K562 (cell line): Measurements from ENCODE around the gene TMEM184C. TPM values are rescaled to one million over a fixed set of nuclear protein-coding genes. Genes with fewer than 3 reads are reported as not detected.

ENCODE experiments used
- ATAC-seq: fragments of 200-7000 bp; cut with Tn5 transposase; 3 replicates; pipeline ENCODE4 v1.9.1; 2020; ENCODE audit warnings: moderate library complexity
- BruUV-seq: library from RNA; stranded (reverse); fragments of 400-500 nt; replicated peaks from 2 replicates; lab custom pipeline; 2021; lab: Mats Ljungman, UMichigan
- CTCF ChIA-PET: fragments of 300-600 bp; formaldehyde crosslinking; extraction: SDS; loops from one replicate; lab custom pipeline; 2021; ENCODE audit warnings: low intra/inter-chr PET ratio; lab: Yijun Ruan, JAX
- POLR2A ChIA-PET: fragments of 300-600, 350-650 bp; sonication (Branson Sonifier 250); formaldehyde crosslinking; extraction: SDS; loops from one replicate; lab custom pipeline; 2021; ENCODE audit warnings: antibody characterized with exemption, inconsistent platforms; lab: Yijun Ruan, JAX
- DNase-seq, 4 experiments: peaks; one replicate each; pipeline versions ENCODE4 v3.0.0 to v3.0.0-alpha.2; 2011 to 2018; ENCODE audit warnings: low spot score in 3 of 4, mixed read lengths in 3 of 4; ENCODE audit errors: extremely low read depth in 1 of 4
- FAIRE-seq: peaks from 2 replicates; lab custom pipeline; 2011; peaks lifted over from hg19 to GRCh38; lab: Jason Lieb, UNC
- H2AFZ ChIP-seq: 2 replicates; pipeline ENCODE4 v1.6.0; 2011; ENCODE audit warnings: low read depth, low read length, control low read depth, inconsistent platforms
- H3K27ac ChIP-seq: fragments of 200-600 bp; 3 replicates; pipeline ENCODE4 v1.8.0; 2011; ENCODE audit warnings: low read depth, mild to moderate bottlenecking, control low read depth, inconsistent platforms, low read length, moderate library complexity, mixed read lengths; ENCODE audit errors: extremely low read depth
- H3K27me3 ChIP-seq, 2 experiments: fragments of 300-600 bp in 1 of 2; 2 replicates in 1 of 2; 3 replicates in 1 of 2; pipeline versions ENCODE4 v1.6.0 to v1.8.0; 2011; ENCODE audit warnings: inconsistent platforms in 2 of 2, low read length in 2 of 2, mild to moderate bottlenecking in 1 of 2, mixed read lengths in 1 of 2, moderate library complexity in 1 of 2; ENCODE audit not compliant: control insufficient read depth in 2 of 2, insufficient read depth in 2 of 2
- H3K36me3 ChIP-seq: fragments of 300-600 bp; 3 replicates; pipeline ENCODE4 v1.8.0; 2011; ENCODE audit warnings: mild to moderate bottlenecking, low read length, inconsistent platforms; ENCODE audit not compliant: control insufficient read depth, insufficient read depth
- H3K4me1 ChIP-seq, 2 experiments: fragments of 200-600 bp in 1 of 2; replicated peaks in 1 of 2; 2 replicates in 1 of 2; 3 replicates in 1 of 2; pipeline versions ENCODE4 v1.5.1 to v1.8.0; 2011; ENCODE audit warnings: inconsistent platforms in 2 of 2, low read length in 2 of 2, mild to moderate bottlenecking in 1 of 2, mixed read lengths in 1 of 2, moderate library complexity in 1 of 2; ENCODE audit not compliant: control insufficient read depth in 2 of 2, insufficient read depth in 2 of 2
- H3K4me2 ChIP-seq: 2 replicates; pipeline ENCODE4 v1.6.1; 2011; ENCODE audit warnings: low read length, control low read depth, inconsistent platforms, mixed read lengths; ENCODE audit not compliant: insufficient read depth
- H3K4me3 ChIP-seq: fragments of 200-600 bp; sonication (generic), shearing (Covaris generic); 2 replicates; pipeline ENCODE4 v1.5.1; 2016; ENCODE audit warnings: control low read depth, inconsistent platforms
- H3K79me2 ChIP-seq: fragments of 200-600 bp; 3 replicates; pipeline ENCODE4 v1.8.0; 2011; ENCODE audit warnings: low read length, inconsistent platforms; ENCODE audit not compliant: control insufficient read depth, insufficient read depth
- H3K9ac ChIP-seq, 2 experiments: 2 replicates each; pipeline versions ENCODE4 v1.6.0 to v1.6.1; 2011; ENCODE audit warnings: low read depth in 2 of 2, low read length in 2 of 2, control low read depth in 1 of 2, inconsistent platforms in 1 of 2, mild to moderate bottlenecking in 1 of 2, mixed read lengths in 1 of 2; ENCODE audit not compliant: insufficient read depth in 1 of 2
- H3K9me1 ChIP-seq: one replicate; pipeline ENCODE4 v1.6.0; 2011; ENCODE audit warnings: inconsistent platforms, mild to moderate bottlenecking, low read length, moderate library complexity; ENCODE audit not compliant: control insufficient read depth, insufficient read depth
- H3K9me3 ChIP-seq: replicated peaks from 2 replicates; pipeline ENCODE4 v1.5.1; 2011; ENCODE audit warnings: low read depth, low read length, inconsistent platforms; ENCODE audit not compliant: control insufficient read depth, insufficient read depth
- H4K20me1 ChIP-seq: replicated peaks from 2 replicates; pipeline ENCODE4 v1.6.1; 2011; ENCODE audit warnings: low read length, inconsistent platforms, mixed read lengths; ENCODE audit not compliant: control insufficient read depth, insufficient read depth
- CBFB ChIP-seq: sonication (generic); formaldehyde crosslinking; IDR thresholded peaks from 2 replicates; pipeline ENCODE4 v1.4.0; 2020; ENCODE audit warnings: mild to moderate bottlenecking, missing genetic modification reagents
- HSF4 ChIP-seq: fragments of 250-450 bp; sonication (Bioruptor Pico); IDR thresholded peaks from 2 replicates; pipeline ENCODE4 v2.1.2; 2022; ENCODE audit warnings: mild to moderate bottlenecking, moderate library complexity, borderline replicate concordance
- JUN ChIP-seq, 2 experiments: sonication (generic) in 1 of 2; formaldehyde crosslinking in 1 of 2; IDR thresholded peaks; 2 replicates each; pipeline versions ENCODE4 v1.6.1 to v1.8.0; 2012 to 2022; ENCODE audit warnings: borderline replicate concordance in 2 of 2, mild to moderate bottlenecking in 2 of 2, improper control_type of control experiment in 1 of 2, low read depth in 1 of 2, low read length in 1 of 2, missing genetic modification reagents in 1 of 2
- POU5F1 ChIP-seq: fragments of 150-350 bp; IDR thresholded peaks from 2 replicates; pipeline ENCODE4 v1.6.1; 2014; ENCODE audit warnings: borderline replicate concordance, low read length, low read depth, mild to moderate bottlenecking; ENCODE audit not compliant: partially characterized antibody
- ZNF57 ChIP-seq: fragments of 450-650 bp; formaldehyde crosslinking; IDR thresholded peaks from 2 replicates; pipeline ENCODE4 v1.4.0; 2020; ENCODE audit warnings: mild to moderate bottlenecking, moderate library complexity
- ZNF830 ChIP-seq: fragments of 250-450 bp; sonication (Bioruptor Pico); IDR thresholded peaks from 2 replicates; pipeline ENCODE4 v1.5.0; 2021; ENCODE audit warnings: mild to moderate bottlenecking
- WGBS: fragments of 100-300 bp; shearing (Covaris generic); methylation state at CpG from one replicate; pipeline ENCODE4 v1.1.6; 2016; ENCODE audit warnings: low coverage, mixed read lengths; ENCODE audit not compliant: insufficient coverage; ENCODE audit errors: missing lambda C conversion rate; 5-methylcytosine and 5-hydroxymethylcytosine counted together
- in situ Hi-C: fragments of 300-500 bp; cut with MboI; formaldehyde crosslinking; loops from 4 replicates; pipeline ENCODE4 v1.15.0; 2018; ENCODE audit warnings: inconsistent platforms, mixed read lengths
- intact Hi-C: fragments of 100-400 bp; cut with micrococcal nuclease; formaldehyde crosslinking; loops from 2 replicates; pipeline ENCODE4 v1.14.2; 2022
- polyA plus RNA-seq, 8 experiments: library from polyadenylated mRNA; depleted of rRNA in 4 of 8; stranded (reverse) in 5 of 8; unstranded in 3 of 8; fragments of >200 nt; fragmentation: Nextera tagmentation in 2 of 8; fragmentation: Illumina TruSeq in 1 of 8; extraction: Ambion mirVana in 2 of 8; extraction: Trizol in 1 of 8; gene quantifications; 2 replicates each; pipeline versions ENCODE4 v1.2.1 to v1.2.3, GENCODE V29; 2011 to 2014; ENCODE audit warnings: inconsistent platforms in 1 of 8, missing spikeins in 1 of 8
- total RNA-seq, 7 experiments: library from RNA; depleted of rRNA in 6 of 7; stranded (reverse); fragments of >200 nt in 6 of 7; fragmentation: Illumina TruSeq in 2 of 7; extraction: Trizol in 2 of 7; gene quantifications; 2 replicates each; pipeline versions ENCODE4 v1.2.1 to v1.2.3, GENCODE V29; 2011 to 2021; ENCODE audit warnings: low replicate concordance in 1 of 7
- TF ChIP-seq, protein P1 (sequence below): sonication (generic); formaldehyde crosslinking; IDR thresholded peaks from 2 replicates; pipeline ENCODE4 v1.8.0; 2022; ENCODE audit warnings: mild to moderate bottlenecking, missing genetic modification reagents

Gene TMEM184C
- total and polyA plus RNA-seq, 9 of the 15 experiments (the other 6 are each of a cell fraction or from before 2014, with no cell fraction given), result 3.9 to 24.2 (median 18.2) TPM

DNA sequence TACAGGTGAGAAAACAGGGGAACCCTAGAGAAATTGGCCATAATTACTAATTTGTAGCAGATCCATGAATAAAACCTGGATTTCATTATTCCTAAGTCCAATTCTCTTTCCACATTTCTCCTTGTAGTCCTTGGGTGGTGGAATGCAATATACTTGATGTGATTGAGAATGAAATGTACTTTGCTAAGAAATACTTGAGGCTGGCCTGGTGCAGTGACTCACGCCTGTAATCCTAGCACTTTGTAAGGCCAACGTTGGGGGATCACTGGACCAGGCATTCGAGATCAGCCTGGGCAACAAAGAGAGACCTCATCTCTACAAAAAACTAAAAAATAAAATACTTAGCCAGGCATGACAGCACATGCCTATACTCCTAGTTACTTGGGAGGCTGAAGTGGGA is 15.9 kb downstream of the TMEM184C start:
- 91% methylated on average over 3 of the region's 3 CpGs for WGBS
- H3K79me2 ChIP-seq, result no peaks in the 10 kb centered on the region

GRCh38 chr4:147633643-147634042 is 16.4 kb downstream of the TMEM184C start:
- TF ChIP-seq JUN (IDR thresholded peaks at IDR 0.05; ENCODE audit: borderline replicate concordance, low read depth, low read length) (no peak), JUN (CRISPR knock-in tag; IDR thresholded peaks at IDR 0.05; ENCODE audit: borderline replicate concordance) (no peak), CBFB (no peak)
- H2AFZ ChIP-seq, result no peak overlapping the region
- intact Hi-C loops, result no loop called here
- WGBS, result 80% methylated on average over 1 of the region's 1 CpG
- H3K9ac ChIP-seq, result no peak overlapping the region
- CTCF ChIA-PET, result no interaction called here
- H3K9me3 ChIP-seq, result no peaks in the 10 kb centered on the region
- POLR2A ChIA-PET, result no interaction called here
- no peak overlapping the region for H3K4me3 ChIP-seq
- H3K4me1 ChIP-seq, result no peaks in the 10 kb centered on the region
- DNase-seq (no peak), FAIRE-seq (no peak), ATAC-seq (no peak)
- no TSS peak for BruUV-seq
- H3K36me3 ChIP-seq, result peaks cover 92% of the 10 kb centered on the region
- in situ Hi-C loops, result no loop called here
- H3K27me3 ChIP-seq, result no peaks in the 10 kb centered on the region
- H3K27ac ChIP-seq, result no peak overlapping the region
- H3K79me2 ChIP-seq, result no peaks in the 10 kb centered on the region
- no peak overlapping the region for H3K4me2 ChIP-seq
- H3K9me1 ChIP-seq, result no peaks in the 10 kb centered on the region
- no peaks in the 10 kb centered on the region for H4K20me1 ChIP-seq

More for the DNA sequence above, 15.9 kb downstream of the TMEM184C start:
- no peak overlapping the region for H3K4me2 ChIP-seq
- no peaks in the 10 kb centered on the region for H3K27me3 ChIP-seq
- ChIA-PET POLR2A (no interaction called here), CTCF (no interaction called here)
- H3K27ac ChIP-seq, result no peak overlapping the region
- H4K20me1 ChIP-seq, result no peaks in the 10 kb centered on the region
- intact Hi-C loops (no loop called here), in situ Hi-C loops (no loop called here)
- no peak for DNase-seq
- H3K9me1 ChIP-seq, result no peaks in the 10 kb centered on the region
- no peaks in the 10 kb centered on the region for H3K9me3 ChIP-seq
- H2AFZ ChIP-seq, result no peak overlapping the region
- FAIRE-seq, result no peak
- ATAC-seq, result no peak
- TF ChIP-seq ZNF830 (CRISPR knock-in tag) (no peak), HSF4 (CRISPR knock-in tag) (no peak), ZNF57 (CRISPR knock-in tag) (no peak), POU5F1 (no peak)
- TF ChIP-seq, protein P1, sequence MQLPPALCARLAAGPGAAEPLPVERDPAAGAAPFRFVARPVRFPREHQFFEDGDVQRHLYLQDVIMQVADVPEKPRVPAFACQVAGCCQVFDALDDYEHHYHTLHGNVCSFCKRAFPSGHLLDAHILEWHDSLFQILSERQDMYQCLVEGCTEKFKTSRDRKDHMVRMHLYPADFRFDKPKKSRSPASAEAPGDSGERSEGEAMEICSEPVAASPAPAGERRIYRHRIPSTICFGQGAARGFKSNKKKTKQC, result no peak
- peaks cover 93% of the 10 kb centered on the region for H3K36me3 ChIP-seq
- H3K9ac ChIP-seq, result no peak overlapping the region
- H3K4me3 ChIP-seq, result no peak overlapping the region
- no peaks in the 10 kb centered on the region for H3K4me1 ChIP-seq
- no TSS peak for BruUV-seq
